Measurements from ENCODE around the gene CDYL.

DNA sequence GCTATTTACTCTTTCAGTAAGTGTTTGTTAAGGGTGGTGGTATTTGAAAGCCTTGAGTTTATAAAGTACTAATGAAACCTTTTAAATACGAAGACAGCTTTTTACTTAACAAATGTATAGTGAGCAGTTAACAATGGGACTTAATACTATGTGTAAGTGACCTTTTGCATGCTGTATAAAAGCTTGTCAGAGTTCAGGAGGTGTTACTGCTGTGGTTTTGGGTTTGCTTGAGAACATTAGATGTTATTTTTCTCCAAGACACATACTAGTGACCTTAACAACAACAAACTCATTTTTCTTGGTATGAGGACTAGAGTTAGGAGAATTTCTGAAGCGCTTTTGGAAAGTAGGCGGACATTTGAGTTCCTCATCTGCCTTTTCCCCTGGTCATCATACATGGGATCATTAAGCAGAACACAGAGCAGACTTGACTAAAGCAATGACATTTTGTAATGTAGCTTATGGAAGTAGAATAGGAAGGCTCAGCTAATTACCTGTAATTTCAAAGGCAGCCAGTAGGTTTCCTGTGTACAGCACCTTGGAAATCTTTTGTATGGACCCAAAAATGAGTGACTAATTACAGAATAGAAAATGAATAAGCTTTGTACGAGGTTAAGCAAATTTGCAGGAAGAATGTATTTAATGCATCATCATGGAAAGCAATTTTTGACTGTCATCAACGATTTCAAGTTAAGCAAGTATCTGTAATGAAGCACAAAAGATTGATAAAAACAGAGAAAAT lies 14.1 kb downstream of the CDYL start:
- TF ChIP-seq GATA2 (IDR thresholded peaks at IDR 0.05; ENCODE audit: low read depth, low read length), result no peak
- TF ChIP-seq GATA3 (IDR thresholded peaks at IDR 0.05; ENCODE audit: low read depth, low read length), result no peak
